GM19193 (cell line): ENCODE data around the gene ZPBP.

Experiments used
- POLR2A ChIP-seq: IDR thresholded peaks from 4 replicates; pipeline ENCODE4 v1.6.1; 2011; ENCODE audit not compliant: insufficient read depth, insufficient read length; ENCODE audit errors: extremely low read depth

Gene ZPBP

GRCh38 chr7:50092579-50093491 is at the start of gene ZPBP:
ZPBP (minus strand) TSS chr7:50093246; CDS start chr7:50093194, 52 bp downstream.
- no peak for TF ChIP-seq POLR2A

DNA sequence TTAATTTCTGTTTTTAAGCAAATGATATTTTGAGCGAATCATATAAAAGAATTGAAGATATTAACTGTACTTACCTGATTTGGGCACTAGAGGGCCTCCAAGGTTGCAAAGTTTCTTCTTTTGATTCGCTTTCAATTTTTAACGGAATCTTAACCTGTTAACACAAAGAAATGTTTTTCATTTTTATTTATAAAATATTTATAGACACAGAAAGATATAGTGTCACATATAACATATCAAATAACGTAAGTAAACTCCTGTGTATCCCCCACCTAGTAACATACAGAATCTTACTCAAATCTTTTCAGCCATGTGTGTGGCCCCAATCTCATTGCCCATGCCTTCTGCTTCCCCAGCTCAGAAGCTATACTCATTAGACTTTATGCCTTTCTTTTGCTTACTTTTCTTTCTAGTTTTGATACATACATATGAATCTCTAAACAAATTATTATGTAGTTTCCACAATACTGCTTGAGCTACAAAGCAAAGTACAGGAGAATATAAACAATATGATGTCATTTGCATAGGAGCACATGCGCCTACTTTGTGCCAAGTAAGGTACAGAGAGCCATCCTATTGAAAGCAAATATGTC is 49.5 kb upstream of the ZPBP start:
- TF ChIP-seq POLR2A = no peak

DNA sequence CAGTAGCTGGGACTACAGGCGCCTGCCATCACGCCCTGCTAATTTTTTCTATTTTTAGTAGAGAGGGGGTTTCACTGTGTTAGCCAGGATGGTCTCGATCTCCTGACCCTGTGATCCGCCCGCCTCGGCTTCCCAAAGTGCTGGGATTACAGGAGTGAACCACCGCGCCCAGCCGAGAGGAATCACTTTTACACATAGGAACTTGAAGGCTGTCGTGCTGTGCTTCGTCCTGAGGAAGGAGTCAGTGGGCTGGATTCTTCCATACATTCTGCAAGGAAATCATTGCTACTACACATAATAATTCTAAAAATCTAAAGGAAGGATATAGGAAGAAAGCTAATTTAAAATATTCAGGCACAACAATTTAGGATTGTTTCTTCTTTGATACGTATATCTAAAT is 48.8 kb upstream of the ZPBP start:
- no peak for TF ChIP-seq POLR2A

GRCh38 chr7:50141131-50141530 is 48.1 kb upstream of the ZPBP start:
- no peak for TF ChIP-seq POLR2A

DNA sequence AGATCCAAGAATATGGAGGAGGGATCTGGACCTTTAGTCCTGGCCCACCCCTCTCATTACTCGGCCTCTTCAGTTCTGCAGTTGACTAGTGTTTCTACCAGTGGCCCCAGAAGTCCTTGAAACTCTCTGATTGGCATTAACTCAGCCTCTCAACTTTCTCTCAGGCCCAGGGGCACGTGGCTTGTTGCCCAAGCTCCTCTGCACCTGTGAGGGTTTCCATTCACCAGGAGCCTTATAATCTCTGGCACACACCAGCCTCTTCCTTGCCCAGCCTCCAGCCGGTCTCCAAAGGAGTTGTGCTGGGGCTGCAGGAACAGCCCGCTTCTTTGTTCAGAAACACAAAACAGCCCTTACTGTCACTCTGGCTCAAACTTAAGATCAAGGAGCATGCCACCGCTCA is 47.6 kb upstream of the ZPBP start:
- no peak for TF ChIP-seq POLR2A

DNA sequence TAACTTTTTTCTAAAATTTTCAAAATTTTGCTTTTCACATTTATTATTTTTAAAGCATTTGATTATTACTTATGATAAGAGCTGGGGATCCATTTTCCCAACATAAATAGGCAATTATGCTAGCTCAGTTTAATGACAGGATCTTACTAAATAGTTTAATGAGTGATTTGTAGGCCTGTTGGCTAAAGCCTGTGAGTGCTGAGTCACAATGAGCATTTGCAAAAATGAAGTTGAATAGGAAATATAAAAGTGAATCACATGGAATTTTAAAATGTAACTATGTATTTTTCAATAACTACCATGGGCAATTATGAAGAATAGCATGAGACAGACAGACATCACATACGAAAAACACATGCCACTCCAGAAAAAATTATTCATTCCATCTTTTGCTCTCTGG is 45.1 kb upstream of the ZPBP start:
- TF ChIP-seq POLR2A = no peak

GRCh38 chr7:50125766-50126165 is 32.7 kb upstream of the ZPBP start:
- no peak for TF ChIP-seq POLR2A

GRCh38 chr7:50121286-50121685 is 28.2 kb upstream of the ZPBP start:
- TF ChIP-seq POLR2A = no peak

GRCh38 chr7:50119815-50120637 is 27.0 kb upstream of the ZPBP start:
- no peak for TF ChIP-seq POLR2A

DNA sequence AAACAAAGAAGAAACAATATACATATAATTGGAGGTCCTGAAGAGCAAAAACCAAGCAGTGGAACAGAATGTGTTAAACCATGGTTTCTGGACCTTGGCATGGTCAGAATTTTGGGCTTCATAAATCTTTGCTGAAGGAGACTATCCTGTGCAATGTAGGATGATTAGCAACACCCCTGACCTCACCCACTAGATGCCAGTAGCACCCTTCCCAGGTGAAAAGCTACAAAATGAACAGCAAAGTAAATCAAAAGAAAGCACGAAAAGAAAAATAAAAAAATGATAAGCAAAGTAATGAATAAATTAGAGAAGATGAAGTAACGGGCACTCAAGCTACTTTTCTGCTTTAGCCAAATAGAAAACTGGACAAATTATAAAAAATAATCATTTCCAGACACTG is 19.2 kb upstream of the ZPBP start:
- no peak for TF ChIP-seq POLR2A

DNA sequence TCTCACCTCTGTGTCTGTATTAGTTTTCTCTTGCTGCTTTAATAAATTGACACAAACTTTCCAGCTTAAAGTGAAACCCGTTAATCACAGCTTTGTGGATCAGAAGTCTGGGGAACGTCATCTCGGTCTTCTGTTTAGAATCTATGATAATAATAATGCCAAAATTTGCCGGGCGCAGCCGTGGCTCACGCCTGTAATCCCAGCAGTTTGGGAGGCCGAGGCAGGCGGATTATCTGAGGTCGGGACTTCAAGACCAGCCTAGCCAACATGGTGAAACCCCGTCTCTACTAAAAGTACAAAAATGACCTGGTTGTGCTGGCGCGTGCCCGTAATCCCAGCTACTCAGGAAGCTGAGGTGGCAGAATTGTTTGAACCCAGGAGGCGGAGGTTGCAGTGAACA is 8.8 kb upstream of the ZPBP start:
- no peak for TF ChIP-seq POLR2A

- no peak for TF ChIP-seq POLR2A
Observed at GRCh38 chr7:50095634-50096033, 2.6 kb upstream of the ZPBP start.

DNA sequence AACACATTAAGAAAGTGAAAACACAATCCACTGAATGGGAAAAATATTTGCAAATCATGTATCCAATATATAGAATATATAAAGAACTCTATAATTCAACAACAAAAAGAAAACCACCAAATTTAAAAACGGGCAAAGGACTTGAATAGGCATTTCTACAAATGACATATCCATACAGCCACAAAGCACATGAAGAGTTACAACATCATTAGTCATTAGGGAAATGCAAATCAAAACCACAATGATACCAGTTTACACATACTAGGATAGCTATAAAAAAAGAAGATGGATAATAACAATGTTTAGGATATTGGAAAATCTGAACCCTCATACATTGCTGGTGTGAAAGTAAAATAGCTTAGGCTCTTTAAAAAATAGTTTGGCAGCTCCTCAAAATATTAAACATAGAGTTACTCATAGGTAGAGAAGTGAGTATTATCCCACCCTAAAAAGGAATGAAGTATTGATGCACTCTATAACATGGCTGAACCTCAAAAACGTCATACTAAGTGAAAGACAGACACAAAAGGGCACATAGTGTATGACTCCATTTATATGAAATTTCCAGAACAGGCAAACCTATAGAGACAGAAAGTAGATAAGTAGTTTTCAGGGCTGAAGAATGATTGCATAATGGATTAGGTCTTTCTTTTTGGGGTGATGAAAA is 4.5 kb downstream of the ZPBP start:
- no peak for TF ChIP-seq POLR2A

GRCh38 chr7:50085344-50085743 is 7.7 kb downstream of the ZPBP start:
- no peak for TF ChIP-seq POLR2A

DNA sequence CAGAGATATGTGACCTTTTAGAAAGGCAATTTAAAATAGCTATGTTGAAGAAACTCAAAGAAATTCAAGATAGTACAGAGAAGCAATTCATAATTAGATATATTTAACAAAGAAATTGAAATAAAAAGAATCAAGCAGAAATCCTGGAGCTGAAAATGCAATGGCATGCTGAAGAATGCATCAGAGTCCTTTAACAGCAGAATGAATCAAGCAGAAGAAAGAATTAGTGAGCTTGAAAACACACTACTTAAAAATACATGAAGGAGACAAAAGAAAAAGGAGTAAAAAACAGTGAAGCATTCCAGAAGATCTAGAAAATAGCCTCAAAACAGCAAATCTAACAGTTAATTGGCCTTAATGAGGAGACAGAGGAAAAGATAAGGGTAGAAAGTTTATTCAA is 20.0 kb downstream of the ZPBP start:
- no peak for TF ChIP-seq POLR2A
